Renal pelvis (tissue), 4 donors: ENCODE measurements around the gene ARHGAP44. TPM values are rescaled to one million over a fixed set of nuclear protein-coding genes. Genes with fewer than 3 reads are reported as not detected.
"Not testable (repeated sequence)": the region's sequence is repeated elsewhere in the genome, so short reads cannot be mapped to it uniquely, and the experiment has no call there.

Experiments
- DNase-seq: peaks from one replicate; pipeline ENCODE4 v3.0.0-alpha.2; 2013
- polyA plus RNA-seq, 3 donors: library from polyadenylated mRNA; unstranded; fragments of 120-200 nt; gene quantifications; one replicate each; pipeline ENCODE4 v1.2.1, GENCODE V29; 2013; ENCODE audit not compliant: insufficient read length in 3 of 3

The ARHGAP44 gene
- polyA plus RNA-seq, 3 donors: 6.6 to 9.7 (median 9.0) TPM

DNA sequence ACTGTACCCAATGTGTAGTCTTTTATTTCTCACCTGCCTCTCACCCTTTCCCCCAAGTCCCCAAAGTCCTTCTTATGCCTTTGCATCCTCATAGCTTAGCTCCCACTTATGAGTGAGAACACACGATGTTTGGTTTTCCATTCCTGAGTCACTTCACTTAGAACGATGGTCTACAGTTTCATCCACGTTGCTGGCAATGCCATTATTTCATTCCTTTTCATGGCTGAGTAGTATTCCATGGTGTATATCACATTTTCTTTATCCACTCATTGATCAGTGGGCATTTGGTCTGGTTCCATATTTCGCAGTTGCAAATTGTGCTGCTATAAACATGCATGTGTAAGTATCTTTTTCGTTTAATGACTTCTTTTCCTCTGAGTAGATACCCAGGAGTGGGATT, 89.8 kb downstream of the ARHGAP44 start:
- not testable (repeated sequence) for DNase-seq

DNA sequence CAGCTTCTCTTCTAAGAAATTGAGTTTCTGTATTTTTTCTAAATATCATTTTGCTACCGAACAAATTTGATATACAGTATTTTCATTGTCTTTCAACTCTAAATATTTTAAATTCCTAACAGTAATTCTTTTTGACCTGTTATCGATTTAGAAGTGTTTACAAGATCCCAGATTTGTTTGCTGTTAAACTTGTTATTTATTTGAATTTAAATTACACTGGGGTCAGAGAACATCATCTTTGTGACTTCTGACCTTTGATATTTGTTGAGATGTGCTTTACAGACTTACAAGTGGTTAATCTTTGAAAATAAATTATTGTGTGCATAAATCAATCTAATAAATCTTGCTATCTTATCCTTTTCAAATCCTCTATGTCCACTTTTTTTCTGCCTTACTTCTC, 94.2 kb downstream of the ARHGAP44 start:
- DNase-seq: no peak

DNA sequence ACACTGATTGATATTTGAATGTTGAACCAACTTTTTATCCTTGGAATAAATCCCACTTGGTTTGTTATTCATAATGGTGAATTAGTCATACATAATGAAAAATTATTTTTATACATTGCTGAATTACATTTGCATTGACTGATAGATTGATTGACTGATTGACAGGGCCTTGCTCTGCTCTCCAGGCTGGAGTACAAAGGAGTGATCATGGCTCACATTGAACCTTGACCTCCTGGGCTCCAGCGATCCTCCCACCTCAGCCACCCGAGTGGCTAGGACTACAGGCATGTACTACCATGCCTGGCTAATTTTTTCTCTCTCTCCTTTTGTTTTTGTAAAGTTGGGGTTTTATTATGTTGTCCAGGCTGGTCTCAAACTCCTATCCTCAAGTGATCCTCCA, 97.8 kb downstream of the ARHGAP44 start:
- DNase-seq: no peak

DNA sequence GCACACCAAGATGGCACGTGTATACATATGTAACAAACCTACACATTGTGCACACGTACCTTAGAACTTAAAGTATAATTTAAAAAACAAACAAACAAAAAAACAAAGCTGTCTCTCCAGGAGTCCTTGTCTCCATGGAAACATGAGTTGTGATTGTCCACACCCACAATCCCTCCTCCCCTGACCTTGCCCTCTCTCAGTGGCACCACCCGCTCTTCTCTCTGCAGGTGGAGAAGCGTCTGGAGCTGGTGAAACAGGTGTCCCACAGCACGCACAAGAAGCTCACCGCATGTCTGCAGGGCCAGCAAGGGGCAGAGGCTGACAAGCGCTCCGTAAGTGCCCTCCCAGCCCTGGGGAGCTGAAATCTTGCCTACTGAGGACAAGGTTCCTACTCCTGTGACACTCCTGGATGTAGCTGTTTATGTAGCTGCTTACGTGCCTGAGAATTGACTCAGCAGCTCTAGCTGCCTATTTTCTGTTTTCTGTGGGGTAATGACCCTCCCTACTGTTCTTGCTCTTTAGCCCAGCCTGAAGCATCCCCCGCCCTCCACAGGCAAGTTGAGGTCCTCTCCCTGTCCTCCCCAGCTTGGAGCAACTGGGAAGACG, 107.0 kb downstream of the ARHGAP44 start:
- DNase-seq: no peak

DNA sequence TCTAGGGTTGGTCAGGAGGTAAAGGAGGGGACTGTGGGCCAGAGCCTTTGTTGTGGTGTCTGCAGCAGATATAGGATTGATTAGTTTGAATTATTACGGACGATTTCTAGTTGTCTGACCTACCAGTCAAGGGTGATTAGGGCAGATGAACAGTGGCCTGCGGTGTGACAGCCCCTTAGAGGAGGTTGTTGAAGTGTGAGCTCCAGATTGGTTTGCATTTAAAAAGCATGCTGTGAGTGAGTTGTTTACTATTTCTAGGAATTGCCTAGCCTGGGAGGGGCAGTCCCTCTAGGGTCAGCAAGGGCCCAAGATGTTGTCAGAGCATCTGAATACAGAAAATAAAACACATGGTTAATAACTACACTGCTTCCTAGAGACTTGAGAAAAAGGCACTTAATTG, 108.8 kb downstream of the ARHGAP44 start:
- DNase-seq: no peak

DNA sequence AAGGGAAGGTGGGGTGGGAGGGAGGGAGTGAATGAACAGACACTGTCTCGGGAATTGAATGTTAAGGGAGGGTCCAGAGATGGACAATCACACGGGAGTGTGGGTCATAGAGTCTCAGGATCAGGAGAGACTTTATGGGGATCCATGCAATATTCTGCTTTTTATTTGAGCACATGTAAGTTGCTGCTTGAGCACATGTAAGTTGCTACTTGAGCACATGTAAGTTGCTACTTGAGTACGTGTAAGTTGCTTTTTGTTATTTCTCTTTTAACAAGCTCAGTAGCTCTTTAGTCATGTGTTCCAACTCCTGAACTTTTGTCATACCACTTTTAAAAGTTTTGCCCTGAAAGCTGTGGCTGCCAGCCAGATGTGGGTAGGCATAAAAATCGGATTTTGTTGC, 110.3 kb downstream of the ARHGAP44 start:
- no peak for DNase-seq

DNA sequence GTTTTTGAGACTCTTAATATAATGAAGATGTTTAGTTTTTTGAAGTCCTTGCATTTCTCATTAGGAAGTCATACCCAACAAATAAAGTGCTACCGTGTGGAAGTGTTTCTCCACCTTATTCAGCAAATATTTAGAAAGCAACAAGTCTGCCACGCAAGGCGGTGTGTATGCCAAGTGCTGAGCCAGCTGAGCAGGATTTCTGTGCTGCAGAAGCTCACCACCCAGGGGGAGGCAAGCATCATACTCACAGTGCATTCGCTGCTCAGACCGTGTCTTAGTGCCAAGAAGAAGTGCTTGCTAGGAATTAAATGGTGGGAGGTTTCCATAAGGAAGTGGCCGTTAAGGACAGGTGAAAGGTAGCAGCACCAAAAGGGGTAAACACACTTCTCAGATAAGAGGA, 111.2 kb downstream of the ARHGAP44 start:
- no peak for DNase-seq

DNA sequence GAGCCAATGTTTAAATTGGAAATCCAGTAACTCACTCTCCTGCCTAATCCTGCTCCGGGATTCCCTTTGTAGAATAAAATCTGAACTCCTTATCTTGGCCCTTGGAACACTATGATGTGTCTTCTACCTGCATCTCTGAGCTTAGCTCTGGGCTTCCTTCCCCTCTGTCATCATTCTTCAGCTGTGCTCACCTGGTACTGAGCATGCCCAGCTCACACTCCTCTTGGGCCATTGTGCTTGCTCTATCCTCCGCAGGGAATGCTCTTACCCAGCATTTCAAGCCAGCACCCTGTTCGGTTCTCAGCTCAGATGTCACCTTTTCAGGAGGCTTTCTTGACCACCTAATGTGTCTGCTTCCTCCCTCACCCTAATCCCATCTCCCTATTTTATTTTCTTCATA, 112.7 kb downstream of the ARHGAP44 start:
- no peak for DNase-seq

DNA sequence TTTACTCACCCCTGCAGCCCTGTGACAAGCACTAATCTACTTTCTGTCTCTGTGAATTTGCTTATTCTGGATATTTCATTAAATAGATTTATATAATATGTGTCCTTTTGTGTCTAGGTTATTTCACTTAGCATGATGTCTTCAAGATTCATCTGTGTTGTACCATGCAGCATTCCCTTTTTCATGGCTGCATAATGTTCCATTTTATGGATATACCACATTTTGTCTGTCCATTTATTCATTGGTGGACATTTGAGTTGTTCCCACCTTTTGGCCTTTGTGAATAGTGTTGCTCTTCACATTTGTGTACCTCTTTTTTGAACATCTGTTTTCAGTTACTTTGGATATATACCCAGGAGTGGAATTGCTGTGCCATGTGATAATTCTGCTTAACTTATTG, 118.2 kb downstream of the ARHGAP44 start:
- DNase-seq: no peak

DNA sequence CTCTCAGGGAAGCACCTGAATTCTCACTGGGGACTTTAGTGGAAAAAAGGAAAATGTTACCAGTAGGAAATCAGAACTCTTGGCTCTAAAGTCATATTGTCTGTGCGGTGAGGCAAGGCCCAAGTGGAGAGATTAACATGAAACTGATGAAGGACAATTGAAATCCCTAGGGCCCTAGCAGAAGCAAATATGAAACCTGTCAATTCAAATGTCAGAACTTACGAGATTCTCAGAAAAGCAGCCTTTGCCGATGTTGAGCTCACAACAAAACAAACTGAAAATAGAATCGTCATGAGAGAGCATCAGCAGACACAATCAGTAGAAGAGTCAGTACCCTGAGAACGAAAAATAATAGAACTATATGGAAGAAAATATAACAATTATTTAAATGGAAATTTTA, 119.7 kb downstream of the ARHGAP44 start:
- DNase-seq: no peak

DNA sequence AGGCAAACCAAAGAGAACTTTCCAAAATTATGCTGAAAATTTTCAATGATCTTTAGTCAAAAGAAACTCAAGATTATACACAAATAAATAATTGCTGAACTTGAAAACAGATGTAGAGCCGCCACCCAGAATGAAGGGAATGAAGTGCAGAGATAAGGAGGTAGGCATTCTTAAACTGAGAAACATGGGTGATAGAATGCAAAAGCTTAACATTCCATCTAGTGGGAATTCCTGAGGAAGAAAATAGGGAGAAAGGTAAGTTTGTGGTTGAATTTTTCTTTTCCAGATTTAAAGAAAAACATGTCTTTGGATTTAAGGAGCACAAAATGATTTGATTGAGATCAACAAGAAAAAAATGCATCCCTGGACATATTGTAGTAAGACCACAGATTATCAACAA, 120.2 kb downstream of the ARHGAP44 start:
- DNase-seq: no peak

DNA sequence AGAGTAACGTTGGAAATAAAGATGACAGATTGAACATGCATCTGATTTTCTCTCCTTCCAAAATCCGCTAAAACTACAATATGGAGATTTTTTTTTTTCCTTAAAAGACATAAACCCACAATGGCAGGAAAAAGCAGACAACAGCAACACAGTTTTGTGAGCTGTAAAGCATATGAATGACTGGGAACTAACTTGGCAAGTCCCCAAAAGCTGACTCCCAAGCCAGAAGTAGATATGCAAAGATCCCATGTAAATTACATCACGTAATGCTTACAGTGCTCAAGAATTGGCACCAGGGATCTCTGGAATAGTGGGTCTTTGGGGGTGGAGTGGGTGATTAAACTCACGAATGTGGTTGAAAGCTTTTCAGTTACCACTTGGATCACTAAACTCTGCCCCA, 121.9 kb downstream of the ARHGAP44 start:
- DNase-seq: no peak

DNA sequence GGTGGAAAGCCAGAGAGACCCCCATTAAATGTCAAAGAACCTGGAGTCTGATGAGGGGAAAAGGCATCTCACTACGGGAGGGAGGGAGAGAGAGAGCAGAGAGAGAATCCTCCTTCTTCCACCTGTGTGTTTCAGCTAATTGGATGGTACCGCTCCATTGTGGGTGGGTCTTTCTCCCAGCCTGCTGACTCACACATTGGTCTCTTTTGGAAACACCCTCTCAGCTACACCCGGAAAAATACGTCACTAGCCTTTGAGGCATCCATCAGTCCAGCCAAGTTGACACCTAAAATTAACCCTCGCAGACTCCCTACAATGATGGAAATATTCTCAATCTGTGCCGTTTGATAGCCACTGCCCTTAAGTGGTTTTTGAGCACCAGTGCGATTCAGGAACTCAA, 128.1 kb downstream of the ARHGAP44 start:
- DNase-seq: no peak

DNA sequence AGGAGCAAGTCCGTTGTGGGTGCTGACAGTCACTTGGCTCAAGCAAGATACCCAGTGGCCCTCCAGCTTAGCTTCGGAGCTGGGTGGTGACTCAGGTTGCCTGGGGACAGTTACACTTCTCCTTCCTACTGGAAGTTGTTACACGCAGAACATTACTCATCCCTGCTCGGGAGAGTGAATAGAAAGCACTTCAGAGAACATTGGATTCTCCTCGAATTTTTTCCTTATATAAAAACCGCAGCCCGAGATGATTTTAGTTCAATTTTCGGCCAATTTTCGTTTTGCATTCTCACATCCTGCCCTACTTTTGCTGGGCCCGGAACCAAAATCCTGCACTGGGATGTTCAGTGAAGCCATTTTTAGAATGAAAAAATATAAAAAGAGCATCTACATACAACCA, 128.8 kb downstream of the ARHGAP44 start:
- DNase-seq: no peak

DNA sequence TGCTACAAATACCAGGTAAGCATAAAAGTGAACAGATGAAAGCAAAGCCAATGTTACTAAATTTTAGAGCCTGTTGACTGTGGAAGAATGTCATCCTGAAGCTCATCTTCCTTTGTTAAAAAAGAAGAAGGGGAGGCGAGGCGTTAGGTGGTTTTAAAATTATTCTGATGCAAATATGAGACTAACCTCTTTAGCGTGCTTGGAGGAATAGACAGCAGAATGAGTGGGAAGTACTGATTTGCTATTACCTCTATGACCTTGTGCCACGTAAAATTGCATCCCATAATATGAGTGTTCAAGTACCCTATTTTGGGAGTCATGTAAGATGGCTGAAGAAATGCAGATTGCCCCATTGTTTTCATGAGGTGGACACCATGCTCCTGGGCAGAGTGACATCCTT, 132.8 kb downstream of the ARHGAP44 start:
- no peak for DNase-seq

DNA sequence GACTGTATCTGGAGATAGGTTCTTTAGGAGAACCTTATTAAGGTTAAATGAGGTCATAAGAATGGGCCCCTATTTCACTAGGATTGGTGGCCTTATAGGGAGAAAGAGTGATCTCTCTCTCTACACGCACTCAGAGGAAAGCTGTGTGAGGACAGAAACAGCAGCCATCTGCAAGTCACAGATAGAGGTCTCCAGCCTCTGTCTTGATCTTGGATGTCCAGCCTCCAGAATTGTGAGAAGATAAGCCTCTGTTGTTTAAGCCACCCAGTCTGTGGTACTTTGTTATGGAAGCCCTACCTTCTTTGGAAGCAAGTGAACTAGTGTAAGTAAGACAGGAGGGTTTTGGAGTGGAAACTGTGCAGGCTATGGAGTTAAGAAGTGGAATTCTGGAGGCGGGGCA, 135.3 kb downstream of the ARHGAP44 start:
- no peak for DNase-seq

DNA sequence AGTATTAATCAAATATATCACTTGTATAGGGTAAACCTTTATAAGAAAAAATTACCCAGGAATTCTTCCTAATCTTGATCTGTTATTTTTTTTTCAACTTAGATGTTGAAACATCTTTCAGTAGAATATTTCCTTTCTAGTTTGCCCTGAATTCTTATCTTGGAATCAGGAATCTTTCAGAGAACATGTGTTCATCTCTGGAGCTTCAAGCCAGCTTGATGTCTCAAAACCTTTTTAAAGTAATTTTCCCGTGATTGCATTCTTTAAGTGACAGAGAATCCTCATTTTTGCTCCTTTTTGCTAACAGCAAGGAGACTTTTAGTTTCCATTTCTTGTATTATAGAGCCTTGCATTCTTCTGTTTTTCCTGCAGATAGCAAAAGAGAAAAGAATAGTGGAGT, 137.7 kb downstream of the ARHGAP44 start:
- DNase-seq: no peak

DNA sequence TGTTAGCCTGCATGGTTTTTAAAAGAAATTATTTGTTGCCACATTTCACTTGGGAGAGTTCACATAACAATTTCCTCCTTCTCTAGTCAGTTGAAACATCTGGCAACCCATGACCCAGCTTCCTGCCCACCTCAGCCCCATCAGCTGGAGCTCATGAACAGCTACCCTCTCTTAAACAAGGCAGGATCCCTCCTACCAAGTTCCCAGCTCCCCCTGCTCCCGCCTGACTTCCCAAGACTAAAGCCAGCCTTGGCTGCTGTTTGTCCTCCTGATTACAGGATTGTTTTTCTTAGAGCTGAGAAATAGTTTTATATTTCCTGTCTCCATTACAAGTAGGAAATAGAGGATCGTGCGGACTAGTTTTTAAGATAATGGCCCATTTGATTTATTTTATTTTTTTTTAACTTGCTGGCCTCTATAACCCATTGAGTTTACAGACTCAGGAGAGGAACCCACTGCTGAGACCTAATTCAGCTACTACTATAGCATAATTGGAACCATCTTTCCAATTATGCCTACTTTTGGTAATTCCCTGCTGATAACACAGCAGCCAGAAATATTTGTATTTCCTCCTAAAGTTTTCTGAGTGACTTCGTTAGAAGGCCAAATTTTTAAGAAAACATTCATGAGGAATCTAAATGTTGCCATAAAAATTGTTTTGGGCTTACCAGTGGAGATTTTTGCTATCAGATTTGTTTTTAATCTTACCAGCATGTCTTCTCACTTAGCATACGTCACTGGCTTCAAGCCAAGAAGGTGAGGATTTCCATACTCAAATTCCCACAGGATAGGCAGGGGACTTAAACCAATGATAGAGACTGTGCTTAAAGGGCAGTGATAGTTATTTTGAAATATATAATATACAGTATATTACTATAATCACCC, 138.5 kb downstream of the ARHGAP44 start:
- DNase-seq: peak; percentile 42

DNA sequence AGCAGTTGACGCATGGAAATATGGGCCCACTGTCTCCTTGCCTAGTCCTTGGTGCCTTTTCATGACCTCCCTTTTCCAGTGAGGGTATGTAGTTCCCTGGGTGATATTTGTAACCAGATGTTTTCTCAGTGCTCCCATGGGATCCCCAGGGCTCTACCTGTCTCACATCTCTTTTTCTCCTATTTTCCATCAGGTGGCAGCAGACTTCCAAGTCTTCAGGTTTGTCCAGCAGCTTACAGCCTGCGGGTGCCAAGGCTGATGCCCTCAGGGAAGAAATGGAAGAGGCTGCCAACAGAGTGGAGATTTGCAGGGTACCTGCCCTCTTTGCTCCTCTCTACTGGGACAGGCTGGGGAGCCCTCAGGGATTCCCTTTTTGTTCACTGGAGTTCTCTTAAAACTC, 139.4 kb downstream of the ARHGAP44 start:
- no peak for DNase-seq

DNA sequence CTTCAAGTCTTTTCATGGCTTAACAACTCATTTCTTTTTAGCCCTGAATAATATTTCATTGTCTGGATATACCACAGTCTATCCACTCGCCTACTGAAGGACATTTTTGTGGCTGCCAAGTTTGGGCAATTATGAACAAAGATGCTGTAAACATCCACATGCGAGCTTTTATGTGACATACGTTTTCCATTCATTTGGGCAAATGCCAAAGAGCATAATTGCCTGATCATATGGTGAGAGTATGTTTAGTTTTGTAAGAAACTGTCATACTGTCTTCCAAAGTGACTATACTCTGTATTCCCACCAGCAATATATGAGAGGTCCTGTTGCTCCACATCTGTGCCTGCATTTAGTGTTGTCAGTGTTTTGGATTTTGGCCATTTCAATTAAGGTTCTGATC, 147.2 kb downstream of the ARHGAP44 start:
- DNase-seq: no peak

DNA sequence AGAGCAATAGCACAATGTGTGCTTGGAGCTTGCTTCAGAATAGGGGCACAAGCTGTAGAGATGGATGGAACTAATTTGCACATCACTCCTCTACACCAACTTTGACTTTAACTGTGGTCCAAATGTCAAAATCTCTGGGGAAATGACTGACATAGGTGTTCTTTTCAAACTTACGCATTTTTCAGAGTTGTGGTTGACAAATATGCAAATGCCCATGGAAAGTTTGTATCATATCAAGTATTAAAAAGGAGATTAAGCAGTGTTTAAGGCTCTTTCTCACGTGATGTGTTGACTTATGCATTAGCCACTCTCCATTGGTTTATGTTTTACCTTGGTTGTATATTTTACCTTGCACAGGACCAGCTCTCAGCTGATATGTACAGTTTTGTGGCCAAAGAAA, 151.4 kb downstream of the ARHGAP44 start:
- DNase-seq: no peak

DNA sequence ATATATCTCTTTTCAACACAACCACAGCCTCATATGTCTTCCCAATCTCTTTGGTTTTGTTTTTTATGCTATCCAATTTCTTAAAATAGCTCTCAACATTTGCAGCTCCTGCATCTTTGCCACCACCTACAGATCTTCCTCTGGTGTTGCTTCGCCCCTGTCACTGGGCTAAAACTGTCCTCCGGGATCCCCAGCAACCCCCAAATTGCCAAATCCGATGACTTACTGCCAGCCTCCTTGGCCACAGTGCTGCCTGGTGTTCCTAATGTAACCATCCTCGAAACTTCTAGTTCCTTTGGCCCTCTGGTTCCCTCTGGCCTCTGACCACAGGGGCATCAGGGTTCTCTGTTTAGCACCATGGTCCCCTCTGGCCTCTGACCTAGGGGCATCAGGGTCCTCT, 157.7 kb downstream of the ARHGAP44 start:
- no peak for DNase-seq

DNA sequence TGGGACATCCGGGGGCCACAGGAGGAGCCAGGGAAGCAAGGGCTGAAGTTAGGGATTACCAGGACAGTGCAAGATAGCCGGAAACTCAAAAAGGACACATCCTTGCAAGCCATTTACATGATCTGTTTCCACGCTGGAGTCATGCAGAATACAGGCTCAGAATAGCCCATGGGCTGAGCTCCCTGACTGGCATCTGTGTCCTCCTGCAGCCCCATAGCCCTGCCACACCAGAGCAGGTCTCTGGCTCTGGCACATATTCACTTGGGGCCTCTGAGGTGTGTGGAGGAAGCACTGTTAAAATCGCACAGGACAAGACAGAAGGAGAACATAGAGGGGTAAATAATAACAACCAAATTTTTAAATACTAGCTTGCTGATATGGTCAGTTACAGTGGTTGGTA, 162.7 kb downstream of the ARHGAP44 start:
- no peak for DNase-seq

DNA sequence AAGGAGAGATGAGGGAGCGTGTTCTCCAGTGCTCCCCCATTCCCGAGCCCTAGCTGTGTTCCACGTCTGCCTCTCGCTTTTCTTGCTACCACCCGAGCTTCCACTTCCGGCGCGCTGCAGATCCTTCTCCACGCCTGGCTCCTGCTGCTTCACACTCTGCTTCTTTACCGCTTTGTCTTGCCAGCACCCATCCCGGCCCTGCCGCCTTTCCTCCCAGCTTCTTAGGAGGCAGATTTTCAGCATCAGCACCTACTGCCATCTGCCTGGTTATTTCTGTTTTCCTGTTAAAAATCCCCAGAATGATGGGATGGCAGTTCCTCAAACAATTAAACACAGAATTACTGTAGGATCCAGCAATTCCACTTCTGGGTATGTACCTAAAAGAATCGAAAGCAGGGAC, 163.9 kb downstream of the ARHGAP44 start:
- DNase-seq: no peak
